ENCODE measurements around the gene SP2.

The SP2 gene

DNA sequence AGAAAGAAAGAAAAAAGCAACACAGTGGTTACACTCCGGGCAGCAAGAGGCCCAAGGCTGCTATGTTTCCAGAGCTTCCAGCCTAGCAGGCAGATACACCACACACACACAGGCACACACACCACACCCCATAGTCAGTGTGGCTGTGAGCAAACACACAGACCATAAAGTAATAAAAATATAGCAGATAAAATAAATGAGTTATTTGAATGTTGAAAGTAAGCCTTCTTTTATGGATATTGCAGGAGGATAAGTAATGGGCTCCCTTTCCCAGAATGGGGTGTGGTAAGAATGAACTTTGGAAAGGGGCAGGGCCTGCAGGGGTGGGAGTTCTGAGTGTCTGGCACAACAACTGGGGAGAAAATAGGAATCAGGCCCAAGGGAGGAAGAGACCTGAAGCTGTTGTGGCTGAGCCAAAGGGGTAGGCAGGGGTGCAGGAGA lies 70.1 kb downstream of the SP2 start:
- peaks cover 1% of the 10 kb centered on the region for H3K79me2 ChIP-seq (ENCODE audit: low read length)
- no peak overlapping the region for H3K4me2 ChIP-seq (ENCODE audit: low read depth, low read length)

GRCh38 chr17:47967607-47968252 lies 71.7 kb downstream of the SP2 start:
- peaks cover 13% of the 10 kb centered on the region for H3K4me1 ChIP-seq (ENCODE audit: low read length)
- no peak overlapping the region for H3K4me2 ChIP-seq (ENCODE audit: low read depth, low read length)
- no peak overlapping the region for H2AFZ ChIP-seq (ENCODE audit: low read length)
- H3K79me2 ChIP-seq (ENCODE audit: low read length): peaks cover 18% of the 10 kb centered on the region
- no peaks in the 10 kb centered on the region for H3K9me2 ChIP-seq (replicated peaks; ENCODE audit: insufficient read depth, low read length)
- H3K9me3 ChIP-seq (replicated peaks; ENCODE audit: insufficient read depth, low read length): no peaks in the 10 kb centered on the region
- H3K36me3 ChIP-seq (replicated peaks; ENCODE audit: insufficient read depth, low read length): no peaks in the 10 kb centered on the region
- H3K4me3 ChIP-seq (ENCODE audit: low read length): no peak overlapping the region
- H3K27me3 ChIP-seq (replicated peaks; ENCODE audit: insufficient read depth, low read length): no peaks in the 10 kb centered on the region
- no peak for DNase-seq
- no peak overlapping the region for H3K9ac ChIP-seq (ENCODE audit: low read length)
- TF ChIP-seq, protein P1, sequence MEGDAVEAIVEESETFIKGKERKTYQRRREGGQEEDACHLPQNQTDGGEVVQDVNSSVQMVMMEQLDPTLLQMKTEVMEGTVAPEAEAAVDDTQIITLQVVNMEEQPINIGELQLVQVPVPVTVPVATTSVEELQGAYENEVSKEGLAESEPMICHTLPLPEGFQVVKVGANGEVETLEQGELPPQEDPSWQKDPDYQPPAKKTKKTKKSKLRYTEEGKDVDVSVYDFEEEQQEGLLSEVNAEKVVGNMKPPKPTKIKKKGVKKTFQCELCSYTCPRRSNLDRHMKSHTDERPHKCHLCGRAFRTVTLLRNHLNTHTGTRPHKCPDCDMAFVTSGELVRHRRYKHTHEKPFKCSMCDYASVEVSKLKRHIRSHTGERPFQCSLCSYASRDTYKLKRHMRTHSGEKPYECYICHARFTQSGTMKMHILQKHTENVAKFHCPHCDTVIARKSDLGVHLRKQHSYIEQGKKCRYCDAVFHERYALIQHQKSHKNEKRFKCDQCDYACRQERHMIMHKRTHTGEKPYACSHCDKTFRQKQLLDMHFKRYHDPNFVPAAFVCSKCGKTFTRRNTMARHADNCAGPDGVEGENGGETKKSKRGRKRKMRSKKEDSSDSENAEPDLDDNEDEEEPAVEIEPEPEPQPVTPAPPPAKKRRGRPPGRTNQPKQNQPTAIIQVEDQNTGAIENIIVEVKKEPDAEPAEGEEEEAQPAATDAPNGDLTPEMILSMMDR (IDR thresholded peaks at IDR 0.05; ENCODE audit: low read length): no peak
- TF ChIP-seq EZH2 (optimal IDR thresholded peaks at IDR 0.05; ENCODE audit: low read depth, low read length) (no peak), EZH2phosphoT487 (IDR thresholded peaks at IDR 0.05; ENCODE audit: low read length) (no peak)
- no peaks in the 10 kb centered on the region for H4K20me1 ChIP-seq (ENCODE audit: insufficient read depth, low read length)
- H3K27ac ChIP-seq (ENCODE audit: low read length): no peak overlapping the region
- peaks cover 3% of the 10 kb centered on the region; the same call in 1 of the 2 replicates for H3F3A ChIP-seq (ENCODE audit: insufficient read depth, low read length)

More for the DNA sequence above, 70.1 kb downstream of the SP2 start:
- Histone ChIP-seq H3K4me3 (ENCODE audit: low read length) (no peak overlapping the region), H3K4me1 (ENCODE audit: low read length) (peaks cover 5% of the 10 kb centered on the region), H4K20me1 (ENCODE audit: insufficient read depth, low read length) (no peaks in the 10 kb centered on the region), H2AFZ (ENCODE audit: low read length) (no peak overlapping the region), H3F3A (ENCODE audit: insufficient read depth, low read length) (no peaks in the 10 kb centered on the region), H3K36me3 (replicated peaks; ENCODE audit: insufficient read depth, low read length) (no peaks in the 10 kb centered on the region), H3K27ac (ENCODE audit: low read length) (no peak overlapping the region), H3K9me3 (replicated peaks; ENCODE audit: insufficient read depth, low read length) (no peaks in the 10 kb centered on the region), H3K9me2 (replicated peaks; ENCODE audit: insufficient read depth, low read length) (no peaks in the 10 kb centered on the region), H3K9ac (ENCODE audit: low read length) (no peak overlapping the region), H3K27me3 (replicated peaks; ENCODE audit: insufficient read depth, low read length) (no peaks in the 10 kb centered on the region)
- DNase-seq: no peak
- TF ChIP-seq EZH2 (optimal IDR thresholded peaks at IDR 0.05; ENCODE audit: low read depth, low read length) (no peak), EZH2phosphoT487 (IDR thresholded peaks at IDR 0.05; ENCODE audit: low read length) (no peak)
- TF ChIP-seq, protein P1 (IDR thresholded peaks at IDR 0.05; ENCODE audit: low read length): no peak

DNA sequence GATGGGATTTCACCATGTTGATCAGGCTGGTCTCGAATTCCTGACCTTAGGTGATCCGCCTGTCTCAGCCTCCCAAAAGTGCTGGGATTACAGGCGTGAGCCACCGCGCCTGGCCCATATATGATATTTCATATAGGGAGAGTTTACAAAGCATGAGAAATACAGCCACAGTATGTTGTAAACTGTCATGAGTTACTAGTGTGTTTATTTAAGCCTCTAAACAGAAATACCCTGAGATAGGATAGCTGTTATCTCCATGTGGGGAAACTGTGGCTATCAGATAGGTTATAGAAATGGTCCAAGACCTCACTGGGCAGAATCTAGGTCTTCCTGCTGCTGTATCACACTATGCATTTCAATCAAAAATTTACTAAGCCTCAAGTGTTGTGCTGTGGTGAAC lies 72.8 kb downstream of the SP2 start:
- no peak for DNase-seq
- Histone ChIP-seq H3K9ac (ENCODE audit: low read length) (no peak overlapping the region), H2AFZ (ENCODE audit: low read length) (no peak overlapping the region), H3K4me1 (ENCODE audit: low read length) (peaks cover 17% of the 10 kb centered on the region), H3K27ac (ENCODE audit: low read length) (no peak overlapping the region), H3K9me2 (replicated peaks; ENCODE audit: insufficient read depth, low read length) (no peaks in the 10 kb centered on the region), H3K4me3 (ENCODE audit: low read length) (no peak overlapping the region), H4K20me1 (ENCODE audit: insufficient read depth, low read length) (no peaks in the 10 kb centered on the region), H3F3A (ENCODE audit: insufficient read depth, low read length) (peaks cover 3% of the 10 kb centered on the region; the same call in 1 of the 2 replicates), H3K79me2 (ENCODE audit: low read length) (peaks cover 25% of the 10 kb centered on the region), H3K4me2 (ENCODE audit: low read depth, low read length) (no peak overlapping the region), H3K36me3 (replicated peaks; ENCODE audit: insufficient read depth, low read length) (no peaks in the 10 kb centered on the region), H3K9me3 (replicated peaks; ENCODE audit: insufficient read depth, low read length) (no peaks in the 10 kb centered on the region), H3K27me3 (replicated peaks; ENCODE audit: insufficient read depth, low read length) (no peaks in the 10 kb centered on the region)
- TF ChIP-seq EZH2phosphoT487 (IDR thresholded peaks at IDR 0.05; ENCODE audit: low read length): no peak
- TF ChIP-seq, protein P1 (IDR thresholded peaks at IDR 0.05; ENCODE audit: low read length): no peak
- no peak for TF ChIP-seq EZH2 (optimal IDR thresholded peaks at IDR 0.05; ENCODE audit: low read depth, low read length)
